VCaP (cell line): ENCODE results near the gene CHRM2.

Experiments used
- H3K27ac ChIP-seq: fragments of 450-650 bp; 2 replicates; pipeline ENCODE4 v1.5.1; 2017
- TF ChIP-seq, protein P1 (sequence below): fragments of 450-650 bp; conservative IDR thresholded peaks from 2 replicates; pipeline ENCODE4 v1.5.1; 2017; ENCODE audit warnings: mild to moderate bottlenecking, moderate library complexity

CHRM2 gene

DNA sequence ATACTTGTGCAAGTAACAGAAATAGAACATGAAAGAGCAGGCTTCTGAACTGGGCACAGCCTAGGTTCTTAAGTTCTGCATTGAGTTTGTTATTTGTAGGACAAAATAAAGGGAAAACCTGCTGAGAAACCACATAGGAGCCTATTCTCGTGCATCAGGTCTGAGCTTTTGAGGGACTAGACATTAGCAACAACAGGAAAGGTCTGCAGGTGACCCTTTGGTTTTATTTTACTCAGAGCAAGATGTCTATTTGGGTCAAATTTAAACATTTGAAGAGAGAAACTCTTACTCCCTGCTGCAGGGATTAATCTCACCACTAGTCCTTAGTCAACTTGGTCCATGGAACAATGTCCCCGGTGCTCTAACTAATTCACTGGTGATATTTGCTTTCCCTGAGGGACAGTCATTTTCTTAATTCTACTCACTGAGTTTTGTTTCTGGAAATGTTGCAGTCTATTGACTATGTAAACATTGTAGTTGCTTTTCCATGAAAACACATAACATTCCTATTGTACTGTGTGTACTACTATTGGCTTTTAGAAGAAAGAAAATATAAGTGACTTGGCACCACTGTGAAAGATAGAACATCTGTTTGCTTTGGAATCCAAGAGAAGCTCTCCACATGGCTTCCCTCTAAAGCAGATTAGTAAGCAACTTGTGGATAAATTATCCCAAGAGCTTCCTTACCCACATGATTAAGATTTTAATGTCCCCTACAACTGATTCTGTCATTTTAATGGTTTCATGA lies 108.2 kb downstream of the CHRM2 start:
- H3K27ac ChIP-seq: no peak overlapping the region
- TF ChIP-seq, protein P1, sequence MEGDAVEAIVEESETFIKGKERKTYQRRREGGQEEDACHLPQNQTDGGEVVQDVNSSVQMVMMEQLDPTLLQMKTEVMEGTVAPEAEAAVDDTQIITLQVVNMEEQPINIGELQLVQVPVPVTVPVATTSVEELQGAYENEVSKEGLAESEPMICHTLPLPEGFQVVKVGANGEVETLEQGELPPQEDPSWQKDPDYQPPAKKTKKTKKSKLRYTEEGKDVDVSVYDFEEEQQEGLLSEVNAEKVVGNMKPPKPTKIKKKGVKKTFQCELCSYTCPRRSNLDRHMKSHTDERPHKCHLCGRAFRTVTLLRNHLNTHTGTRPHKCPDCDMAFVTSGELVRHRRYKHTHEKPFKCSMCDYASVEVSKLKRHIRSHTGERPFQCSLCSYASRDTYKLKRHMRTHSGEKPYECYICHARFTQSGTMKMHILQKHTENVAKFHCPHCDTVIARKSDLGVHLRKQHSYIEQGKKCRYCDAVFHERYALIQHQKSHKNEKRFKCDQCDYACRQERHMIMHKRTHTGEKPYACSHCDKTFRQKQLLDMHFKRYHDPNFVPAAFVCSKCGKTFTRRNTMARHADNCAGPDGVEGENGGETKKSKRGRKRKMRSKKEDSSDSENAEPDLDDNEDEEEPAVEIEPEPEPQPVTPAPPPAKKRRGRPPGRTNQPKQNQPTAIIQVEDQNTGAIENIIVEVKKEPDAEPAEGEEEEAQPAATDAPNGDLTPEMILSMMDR: no peak

DNA sequence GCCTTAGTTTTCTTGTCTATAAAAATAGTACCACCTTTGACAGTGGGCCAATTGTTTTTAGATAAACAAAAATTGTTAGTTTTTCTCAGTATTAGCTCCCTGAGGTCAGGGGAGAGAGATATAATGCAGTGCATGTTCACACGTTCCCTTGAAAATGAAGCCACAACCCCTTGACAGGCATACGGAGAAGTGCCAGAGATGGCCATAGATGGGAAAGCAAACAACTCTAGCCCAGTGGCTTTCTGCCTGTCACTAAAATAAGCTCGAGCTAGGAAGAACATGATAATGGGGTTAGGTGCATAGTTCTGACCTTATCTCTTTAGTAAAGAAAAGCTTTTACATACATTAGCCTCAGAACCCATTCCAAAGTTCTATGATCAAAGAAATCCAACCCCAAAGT lies 124.9 kb downstream of the CHRM2 start:
- no peak overlapping the region for H3K27ac ChIP-seq

GRCh38 chr7:136997735-136998134 lies 129.3 kb downstream of the CHRM2 start:
- TF ChIP-seq, protein P1: no peak
- no peak overlapping the region for H3K27ac ChIP-seq

More for the DNA sequence above, 124.9 kb downstream of the CHRM2 start:
- TF ChIP-seq, protein P1: no peak

GRCh38 chr7:136998495-136998894 lies 130.0 kb downstream of the CHRM2 start:
- TF ChIP-seq, protein P1: no peak
- H3K27ac ChIP-seq: no peak overlapping the region

DNA sequence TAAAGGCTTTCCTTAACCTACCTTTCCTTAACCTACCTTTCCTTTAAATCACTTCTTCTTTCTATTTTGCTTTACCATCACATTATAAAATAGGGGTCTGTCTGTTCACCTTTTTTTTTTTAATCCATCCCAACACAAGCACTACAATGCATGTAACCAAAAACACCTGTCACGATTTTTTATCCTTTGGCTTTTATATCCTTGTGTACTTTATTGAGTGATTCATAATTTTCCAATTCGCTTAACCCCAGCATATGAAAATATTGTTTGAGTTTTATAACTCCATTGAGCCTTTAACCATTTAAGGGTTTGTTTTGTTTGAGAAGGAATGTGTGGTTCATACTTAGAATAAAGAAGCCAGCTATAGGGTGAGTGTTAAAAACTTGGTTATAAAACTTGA lies 132.2 kb downstream of the CHRM2 start:
- no peak overlapping the region for H3K27ac ChIP-seq

GRCh38 chr7:137001041-137001440 lies 132.6 kb downstream of the CHRM2 start:
- no peak overlapping the region for H3K27ac ChIP-seq
- TF ChIP-seq, protein P1: no peak

More for the DNA sequence above, 132.2 kb downstream of the CHRM2 start:
- TF ChIP-seq, protein P1: no peak

DNA sequence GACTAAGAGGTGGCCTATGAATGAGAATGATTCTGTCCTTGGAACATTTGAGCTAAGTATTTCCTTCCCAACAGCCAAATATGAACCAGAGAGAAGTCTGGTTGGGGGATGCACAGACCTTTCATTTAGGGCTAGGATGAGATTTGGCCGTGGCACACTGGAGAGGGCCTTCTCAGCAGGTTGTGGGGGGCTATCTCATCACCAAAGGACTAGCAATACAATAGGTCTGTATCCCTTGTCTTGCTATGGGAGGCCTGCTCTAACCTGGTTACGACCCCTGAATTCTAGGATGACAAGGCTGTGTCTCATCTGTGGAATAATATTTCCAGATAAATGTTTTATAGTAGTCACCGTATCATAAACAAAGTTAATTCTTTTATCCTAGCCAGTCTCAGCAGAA lies 133.0 kb downstream of the CHRM2 start:
- H3K27ac ChIP-seq: no peak overlapping the region
- TF ChIP-seq, protein P1: no peak
